ENCODE results near the gene CCNE1. TPM values are rescaled to one million over a fixed set of nuclear protein-coding genes. Genes with fewer than 3 reads are reported as not detected.
A peak's percentile ranks its signal among the peaks of the same experiment; 100 is the strongest.

CCNE1 gene
- total RNA-seq, 1 donor from 2014 or later: 3.9 TPM

GRCh38 chr19:29873024-29873800, 61.4 kb downstream of the CCNE1 start:
- Mint-ChIP-seq H3K27me3 (ENCODE audit: unreplicated experiment) (peaks cover 16% of the 10 kb centered on the region), H3K9me3 (ENCODE audit: unreplicated experiment) (no peaks in the 10 kb centered on the region), H3K36me3 (ENCODE audit: unreplicated experiment) (no peaks in the 10 kb centered on the region)

More at GRCh38 chr19:29873024-29873800, 61.4 kb downstream of the CCNE1 start:
- peak; percentile 88 for DNase-seq (ENCODE audit: extremely low spot score, unreplicated experiment)
- TF ChIP-seq, protein P1, sequence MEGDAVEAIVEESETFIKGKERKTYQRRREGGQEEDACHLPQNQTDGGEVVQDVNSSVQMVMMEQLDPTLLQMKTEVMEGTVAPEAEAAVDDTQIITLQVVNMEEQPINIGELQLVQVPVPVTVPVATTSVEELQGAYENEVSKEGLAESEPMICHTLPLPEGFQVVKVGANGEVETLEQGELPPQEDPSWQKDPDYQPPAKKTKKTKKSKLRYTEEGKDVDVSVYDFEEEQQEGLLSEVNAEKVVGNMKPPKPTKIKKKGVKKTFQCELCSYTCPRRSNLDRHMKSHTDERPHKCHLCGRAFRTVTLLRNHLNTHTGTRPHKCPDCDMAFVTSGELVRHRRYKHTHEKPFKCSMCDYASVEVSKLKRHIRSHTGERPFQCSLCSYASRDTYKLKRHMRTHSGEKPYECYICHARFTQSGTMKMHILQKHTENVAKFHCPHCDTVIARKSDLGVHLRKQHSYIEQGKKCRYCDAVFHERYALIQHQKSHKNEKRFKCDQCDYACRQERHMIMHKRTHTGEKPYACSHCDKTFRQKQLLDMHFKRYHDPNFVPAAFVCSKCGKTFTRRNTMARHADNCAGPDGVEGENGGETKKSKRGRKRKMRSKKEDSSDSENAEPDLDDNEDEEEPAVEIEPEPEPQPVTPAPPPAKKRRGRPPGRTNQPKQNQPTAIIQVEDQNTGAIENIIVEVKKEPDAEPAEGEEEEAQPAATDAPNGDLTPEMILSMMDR (IDR thresholded peaks at IDR 0.05): peak; percentile 98
- Mint-ChIP-seq H3K4me1 (ENCODE audit: unreplicated experiment) (peaks cover 14% of the 10 kb centered on the region), H3K4me3 (ENCODE audit: unreplicated experiment) (peak overlapping the region; percentile 32), H3K27ac (ENCODE audit: unreplicated experiment) (no peak overlapping the region)

Other genes with a start within 250 kb of the CCNE1 start
- 57.3 and 61.7 TPM in 2 replicates for gene POP4, start 205.7 kb upstream of the CCNE1 start, total RNA-seq
- gene PLEKHF1, start 146.5 kb upstream of the CCNE1 start, total RNA-seq: 27.3 and 36.1 TPM in 2 replicates
- gene C19orf12, start 96.7 kb upstream of the CCNE1 start, total RNA-seq: 40.0 and 42.7 TPM in 2 replicates
- 43.7 and 45.1 TPM in 2 replicates for gene URI1, start 130.2 kb downstream of the CCNE1 start, total RNA-seq

Data from osteocyte (in vitro differentiated cells).